ENCODE data around the gene DYSF.
A peak's percentile ranks its signal among the peaks of the same experiment; 100 is the strongest.

Gene DYSF

DNA sequence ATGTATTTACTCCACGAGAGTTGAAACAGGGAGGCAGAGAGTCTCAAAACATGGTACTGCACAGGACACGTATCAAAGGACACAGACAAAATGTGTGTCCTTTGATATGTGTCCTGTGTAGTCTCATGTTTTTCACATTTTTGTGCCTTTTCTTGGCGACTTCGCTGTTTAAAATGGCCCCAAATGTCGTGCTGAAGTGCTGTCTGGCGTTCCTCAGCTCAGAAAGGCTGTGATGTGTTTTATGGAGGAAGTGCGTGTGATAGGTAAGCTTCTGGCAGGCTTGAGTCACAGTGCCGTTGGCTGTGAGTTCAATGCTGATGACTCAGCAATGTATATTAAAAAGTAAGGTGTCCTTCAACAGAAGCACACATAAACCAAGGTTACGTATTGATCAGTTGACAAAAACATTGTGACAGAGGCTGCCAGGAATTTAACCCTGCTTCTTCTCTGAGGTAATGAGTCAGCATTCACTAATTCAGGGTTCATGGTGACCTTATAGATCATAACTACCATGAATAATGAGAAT is 78.2 kb downstream of the DYSF start:
- DNase-seq, result no peak

DNA sequence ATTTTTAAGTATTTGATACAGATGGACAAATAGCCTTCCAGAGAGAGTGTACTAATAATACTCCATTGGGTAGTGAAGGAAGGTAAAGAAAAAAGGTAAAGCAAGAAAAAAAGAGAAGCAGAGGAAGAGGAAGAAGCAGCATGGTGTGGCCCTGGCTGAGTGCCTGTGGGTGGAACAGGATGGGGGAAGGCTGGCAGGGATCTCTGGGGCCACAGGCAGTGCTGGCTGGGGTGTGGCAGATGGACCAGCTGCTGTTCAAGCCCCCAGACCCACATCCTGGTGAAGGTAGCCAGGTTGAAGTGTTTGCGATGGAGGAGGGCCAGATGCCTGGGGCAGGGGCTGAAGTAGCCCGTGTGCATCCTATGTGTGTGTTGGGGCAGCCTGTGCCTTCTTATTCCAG is 79.0 kb downstream of the DYSF start:
- no peak for DNase-seq

DNA sequence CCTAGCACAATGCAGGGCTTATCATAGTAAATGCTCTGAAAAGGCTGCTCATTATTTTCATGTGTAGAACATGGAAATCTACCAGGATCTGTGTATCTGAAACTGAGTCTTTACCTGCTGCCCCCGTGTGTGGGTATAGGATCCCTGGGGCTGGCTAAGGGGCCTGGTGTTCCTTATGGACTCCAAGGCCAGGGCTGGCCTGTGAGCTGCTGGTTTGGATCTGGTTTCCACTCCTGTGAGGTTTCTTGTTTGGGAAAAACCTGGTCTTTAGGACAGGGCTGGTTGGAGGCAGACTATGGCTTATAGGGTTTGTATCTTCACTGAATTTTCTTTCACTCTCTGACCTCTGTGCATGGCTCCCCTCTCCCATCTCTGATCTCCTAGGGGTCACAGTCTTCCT is 80.8 kb downstream of the DYSF start:
- no peak for DNase-seq

DNA sequence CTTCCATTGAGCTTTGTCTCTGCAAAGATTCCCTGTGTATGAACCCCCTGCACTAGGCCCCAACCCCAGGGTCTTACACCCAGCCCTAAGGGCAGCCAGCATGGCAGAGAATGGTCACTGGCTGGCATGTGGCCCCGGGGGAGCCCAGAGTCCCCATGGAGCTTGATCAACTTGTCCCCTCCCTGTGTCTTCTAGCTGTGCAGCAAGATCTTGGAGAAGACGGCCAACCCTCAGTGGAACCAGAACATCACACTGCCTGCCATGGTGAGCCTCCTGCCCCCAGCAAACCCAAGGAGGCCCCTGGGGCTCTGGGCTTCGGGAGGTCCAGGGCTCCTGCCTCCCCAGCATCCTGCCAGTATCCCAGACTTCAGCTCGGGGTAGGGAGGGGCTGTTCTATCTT is 81.5 kb downstream of the DYSF start:
- DNase-seq, result no peak

DNA sequence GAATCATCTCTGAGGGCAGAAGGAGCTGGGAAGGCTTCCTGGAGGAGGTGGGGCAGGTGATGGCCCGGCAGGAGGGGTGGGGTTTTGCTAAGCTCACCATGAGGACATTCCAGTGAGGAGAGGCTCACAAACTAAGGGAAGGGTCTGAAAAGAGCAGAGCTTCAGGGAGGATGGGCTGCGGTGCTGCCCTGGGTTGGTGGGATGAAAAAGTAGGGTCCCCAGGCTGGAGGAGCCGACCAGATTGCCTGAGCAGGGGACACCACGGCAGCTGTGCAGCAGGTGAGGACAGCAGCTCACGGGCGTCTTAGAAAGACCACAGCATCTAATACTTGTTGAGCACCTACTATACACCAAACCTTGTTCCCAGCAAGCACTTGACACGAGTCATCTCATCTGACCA is 82.2 kb downstream of the DYSF start:
- DNase-seq, result no peak

DNA sequence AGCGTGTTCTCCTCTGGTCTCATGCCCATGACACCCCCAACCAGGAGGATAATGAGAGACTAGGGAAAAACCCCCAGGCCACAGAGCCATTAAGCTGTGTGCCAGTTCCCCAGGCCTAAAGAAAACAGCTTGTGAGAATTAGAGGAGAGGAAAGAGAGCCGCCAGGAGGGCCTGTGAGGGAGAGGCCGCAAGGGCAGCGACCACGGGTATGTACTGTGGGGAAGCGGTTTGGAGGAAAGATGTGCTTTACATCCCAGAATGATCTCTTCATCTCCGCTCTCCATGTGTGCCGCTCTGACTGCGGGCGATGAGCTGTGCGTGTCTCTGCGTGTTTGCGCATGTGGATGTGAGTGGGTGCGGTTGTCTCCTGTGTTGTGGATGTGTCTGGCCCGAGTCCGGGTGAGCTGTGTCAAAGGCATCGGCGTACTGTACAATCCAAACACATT is 82.9 kb downstream of the DYSF start:
- DNase-seq, result no peak

DNA sequence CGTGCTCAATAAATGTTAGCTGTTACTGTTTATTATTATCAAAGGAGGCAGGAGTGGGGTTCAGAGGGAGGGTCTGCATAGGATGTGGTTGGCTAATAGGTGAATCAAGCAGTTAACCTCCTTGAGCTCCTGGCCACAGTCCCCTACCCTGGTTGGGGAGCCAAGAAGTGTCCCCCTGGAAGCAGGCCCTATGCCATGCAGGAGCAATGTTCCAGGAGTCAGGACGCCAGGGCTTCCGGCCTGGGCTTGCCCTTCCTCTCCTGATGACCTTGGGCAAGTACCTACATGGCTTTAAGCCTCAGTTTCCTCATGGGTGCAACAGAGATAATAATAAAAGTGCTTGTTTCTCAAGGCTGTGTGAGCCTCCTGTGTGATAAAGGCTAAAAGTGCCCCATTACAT is 84.9 kb downstream of the DYSF start:
- DNase-seq, result no peak

DNA sequence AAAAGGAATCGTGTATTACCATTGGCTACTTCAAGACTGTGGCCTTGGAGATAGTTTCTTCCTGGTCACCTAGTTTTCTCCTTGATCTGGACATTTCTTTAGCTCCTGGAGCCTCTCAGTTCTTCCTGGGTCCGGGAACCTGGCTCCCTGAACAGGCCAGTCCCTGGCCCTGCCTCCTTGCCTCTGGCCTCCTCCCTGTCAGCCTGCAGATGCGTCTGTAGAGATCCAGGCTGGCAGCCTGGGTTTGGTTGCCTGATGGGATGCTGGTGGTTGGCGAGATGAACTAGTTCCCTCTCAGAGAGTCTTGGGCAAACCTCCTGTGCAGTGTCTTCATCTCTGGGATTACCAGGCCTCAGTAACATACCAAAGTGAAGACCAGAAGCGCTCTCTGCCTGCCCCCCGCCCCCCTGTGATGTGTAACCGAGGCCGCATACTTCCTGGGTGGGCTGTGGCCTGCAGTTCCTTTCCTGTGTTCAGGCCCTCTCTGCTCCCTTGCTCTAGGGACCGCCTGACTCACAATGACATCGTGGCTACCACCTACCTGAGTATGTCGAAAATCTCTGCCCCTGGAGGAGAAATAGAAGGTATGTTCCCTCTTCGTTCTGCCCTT is 85.4 kb downstream of the DYSF start:
- DNase-seq, result no peak

DNA sequence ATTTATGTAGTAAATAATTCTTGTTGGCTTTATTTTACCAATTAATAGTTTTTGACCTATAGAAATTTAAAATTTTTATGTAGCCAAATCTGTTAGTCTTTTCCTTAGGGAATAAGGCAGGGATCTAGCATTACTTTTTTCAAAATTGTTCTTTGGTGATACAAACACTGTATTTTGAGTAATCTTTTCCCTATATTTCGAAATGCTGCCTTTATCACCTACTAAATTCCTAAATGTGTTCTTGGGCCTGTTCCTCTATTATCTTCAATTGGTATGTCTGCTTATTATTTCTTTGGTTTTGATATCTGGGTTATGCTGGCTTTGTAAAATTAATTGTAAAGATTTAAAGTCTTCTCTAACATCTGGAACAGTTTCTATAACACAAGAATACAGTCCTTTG is 87.5 kb downstream of the DYSF start:
- no peak for DNase-seq

DNA sequence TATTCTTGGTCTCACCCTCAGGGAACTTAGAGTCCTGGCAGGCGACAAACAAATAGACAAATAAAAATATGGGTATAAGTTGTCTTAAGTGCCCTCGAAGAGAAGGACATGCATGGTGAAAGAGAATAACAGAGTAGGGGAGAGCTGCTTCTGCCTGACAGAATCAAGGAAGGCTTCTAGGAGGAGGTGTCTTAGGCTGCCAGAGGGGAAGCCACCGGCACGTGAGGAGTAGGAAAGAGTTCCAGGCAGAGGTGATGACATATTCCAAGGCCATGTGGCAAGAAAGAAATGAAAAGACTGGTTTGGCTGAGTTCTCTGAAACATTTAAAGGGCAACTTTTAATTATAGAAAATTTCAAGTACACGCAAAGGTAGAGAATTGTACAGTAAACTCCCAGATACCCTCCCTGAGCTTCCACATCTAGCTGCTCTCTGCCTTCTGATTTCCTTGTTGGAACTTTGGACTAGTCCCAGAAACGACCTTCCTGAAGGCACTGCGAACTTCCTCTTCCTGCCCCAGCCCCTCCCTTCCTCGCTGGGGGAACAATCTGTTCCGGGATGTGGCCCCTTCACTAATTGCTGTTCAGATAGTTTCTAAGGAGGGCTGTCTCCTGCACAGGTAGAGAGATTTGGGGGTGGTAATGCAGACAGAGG is 91.7 kb downstream of the DYSF start:
- no peak for DNase-seq

DNA sequence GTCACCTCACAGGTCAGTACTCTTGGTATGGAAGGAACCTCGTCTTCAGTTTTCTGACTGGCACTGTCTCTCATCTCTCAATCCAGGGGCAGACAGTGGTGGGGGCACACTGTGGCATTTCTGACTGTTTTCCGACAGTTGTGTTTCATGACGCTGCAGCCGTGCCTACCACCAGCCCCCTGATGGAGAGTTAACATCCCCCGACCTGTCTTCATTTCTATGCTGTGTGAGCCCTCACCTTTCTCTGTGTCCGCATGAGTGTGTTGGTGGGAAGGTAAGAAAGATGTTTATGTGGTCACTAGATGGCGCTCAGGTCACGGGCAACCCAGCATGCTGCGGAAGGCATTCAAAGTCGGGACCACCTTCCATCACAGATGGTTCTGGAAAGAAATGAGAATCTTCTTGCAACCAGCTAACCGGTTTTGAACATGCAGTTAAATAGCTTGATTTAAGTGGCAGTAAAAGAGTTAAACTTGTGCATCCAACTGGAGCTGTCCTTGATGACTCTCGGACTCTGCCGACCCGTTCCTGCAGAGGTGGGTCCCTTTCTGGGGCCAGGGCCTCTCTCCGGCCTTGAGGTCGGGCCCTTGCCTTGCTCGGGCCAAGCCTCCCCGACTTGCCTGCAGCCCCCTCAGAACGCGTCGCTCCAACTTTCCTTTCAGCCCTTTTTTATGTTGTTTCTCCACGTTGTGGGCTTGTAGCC is 92.4 kb downstream of the DYSF start:
- peak; percentile 30 to 40 for DNase-seq

DNA sequence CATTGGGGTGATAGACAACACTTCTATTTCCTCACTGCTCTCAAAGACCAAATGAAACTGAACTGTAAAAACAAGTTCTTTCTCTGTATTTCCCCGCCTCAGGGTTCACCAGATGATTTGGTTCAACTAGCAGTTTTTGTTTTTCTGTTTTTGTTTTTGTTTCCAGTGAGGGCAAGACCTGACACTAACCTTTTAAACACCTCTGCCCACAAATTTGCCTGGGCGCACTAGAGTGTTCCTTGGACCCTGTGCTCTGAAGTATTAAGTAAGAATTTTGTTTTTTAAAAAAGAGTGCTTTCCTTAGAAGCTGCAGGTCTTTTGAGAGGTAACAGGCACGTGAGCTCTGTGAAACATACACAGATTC is 92.9 kb downstream of the DYSF start:
- no peak for DNase-seq

DNA sequence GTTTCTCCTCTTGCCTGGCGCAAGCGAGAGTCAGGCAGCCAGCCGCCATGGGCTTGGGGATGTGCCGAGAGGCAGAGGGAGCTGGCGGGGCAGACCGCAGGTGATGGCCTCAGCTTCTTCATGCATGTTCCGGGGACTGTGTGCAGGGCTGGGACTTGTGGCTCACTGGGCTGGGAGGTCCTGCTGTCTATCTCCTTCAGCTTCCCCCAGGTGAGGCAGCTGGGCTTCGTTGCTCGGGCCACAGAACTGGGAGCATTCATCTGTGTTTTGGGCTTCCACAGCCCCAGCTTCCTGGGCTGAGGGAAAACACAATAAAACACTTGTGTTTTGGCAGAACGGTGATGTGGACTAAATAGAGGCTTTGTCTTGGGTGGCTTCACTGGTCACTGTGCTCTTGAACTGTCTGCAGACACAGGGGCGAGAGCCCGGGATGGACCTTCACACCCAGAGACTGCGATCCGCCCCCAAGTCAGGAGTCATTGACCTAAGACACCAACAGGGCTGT is 93.5 kb downstream of the DYSF start:
- DNase-seq, result no peak

DNA sequence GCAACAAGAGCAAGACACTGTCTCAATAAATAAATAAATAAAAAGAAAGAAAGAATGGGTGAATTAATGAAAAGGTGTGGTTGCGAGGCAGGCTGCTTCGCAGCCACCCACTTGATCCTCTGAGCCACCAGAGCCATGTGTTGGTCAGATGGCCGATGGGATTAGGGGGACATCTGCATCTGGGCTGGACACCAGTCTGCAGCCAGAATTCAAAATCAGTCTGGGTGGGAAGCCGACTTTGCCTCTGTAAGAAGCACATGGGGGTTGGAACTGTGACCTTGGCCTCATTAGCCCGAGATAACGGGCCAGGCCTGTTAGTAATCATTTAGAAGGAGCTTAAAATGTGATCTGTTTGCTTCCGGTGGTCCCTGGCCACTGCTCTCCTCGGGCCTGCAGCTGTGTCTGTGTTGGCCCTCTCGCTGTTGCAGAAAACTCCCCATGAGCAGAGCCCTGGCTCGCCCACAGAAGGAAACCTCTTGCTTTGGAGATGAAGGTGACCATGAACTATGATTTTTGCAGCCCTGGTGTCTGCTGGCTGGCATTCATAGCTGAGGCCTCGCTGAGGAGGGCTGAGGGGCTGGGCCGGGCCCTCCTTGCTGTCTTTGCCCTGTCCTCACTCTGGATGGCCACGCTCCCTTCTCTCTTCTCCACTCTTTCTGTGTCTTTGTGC is 94.4 kb downstream of the DYSF start:
- no peak for DNase-seq

DNA sequence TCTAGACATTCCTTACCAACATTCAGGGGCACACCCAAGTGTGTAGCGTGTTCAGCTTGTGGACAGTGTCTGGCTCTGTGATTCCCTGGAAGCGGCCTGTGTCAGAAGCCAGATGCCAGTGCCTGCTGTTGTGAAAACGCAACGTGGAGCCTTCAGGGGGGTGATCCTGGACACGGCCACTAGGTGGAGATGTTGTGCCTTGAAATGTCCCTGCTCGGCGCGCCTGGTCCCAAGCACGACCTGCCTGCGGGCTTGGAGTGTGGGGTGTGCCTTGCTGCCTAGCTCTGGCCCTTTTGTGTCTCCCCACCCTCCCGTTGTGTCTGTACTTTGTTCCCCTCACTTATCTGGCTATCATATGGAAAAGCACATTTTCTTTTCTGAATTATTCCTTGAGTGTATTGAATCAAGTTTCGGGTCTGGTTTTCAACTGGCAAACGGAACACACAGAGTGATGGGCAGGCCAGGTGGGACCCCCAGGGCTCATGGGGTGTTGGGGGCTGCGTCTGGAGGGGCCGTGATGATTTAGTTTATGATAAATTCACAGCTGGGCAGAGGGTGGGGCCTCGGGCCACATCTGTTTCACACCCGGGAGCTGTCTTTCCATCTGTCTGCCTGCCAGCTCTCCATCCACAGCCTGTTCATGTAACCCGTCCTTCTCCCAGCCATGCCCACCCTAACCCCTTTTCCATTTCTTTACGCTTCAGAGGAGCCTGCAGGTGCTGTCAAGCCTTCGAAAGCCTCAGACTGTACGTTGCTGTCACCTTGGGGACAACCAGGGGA is 95.5 kb downstream of the DYSF start:
- DNase-seq, result peak; percentile 68

DNA sequence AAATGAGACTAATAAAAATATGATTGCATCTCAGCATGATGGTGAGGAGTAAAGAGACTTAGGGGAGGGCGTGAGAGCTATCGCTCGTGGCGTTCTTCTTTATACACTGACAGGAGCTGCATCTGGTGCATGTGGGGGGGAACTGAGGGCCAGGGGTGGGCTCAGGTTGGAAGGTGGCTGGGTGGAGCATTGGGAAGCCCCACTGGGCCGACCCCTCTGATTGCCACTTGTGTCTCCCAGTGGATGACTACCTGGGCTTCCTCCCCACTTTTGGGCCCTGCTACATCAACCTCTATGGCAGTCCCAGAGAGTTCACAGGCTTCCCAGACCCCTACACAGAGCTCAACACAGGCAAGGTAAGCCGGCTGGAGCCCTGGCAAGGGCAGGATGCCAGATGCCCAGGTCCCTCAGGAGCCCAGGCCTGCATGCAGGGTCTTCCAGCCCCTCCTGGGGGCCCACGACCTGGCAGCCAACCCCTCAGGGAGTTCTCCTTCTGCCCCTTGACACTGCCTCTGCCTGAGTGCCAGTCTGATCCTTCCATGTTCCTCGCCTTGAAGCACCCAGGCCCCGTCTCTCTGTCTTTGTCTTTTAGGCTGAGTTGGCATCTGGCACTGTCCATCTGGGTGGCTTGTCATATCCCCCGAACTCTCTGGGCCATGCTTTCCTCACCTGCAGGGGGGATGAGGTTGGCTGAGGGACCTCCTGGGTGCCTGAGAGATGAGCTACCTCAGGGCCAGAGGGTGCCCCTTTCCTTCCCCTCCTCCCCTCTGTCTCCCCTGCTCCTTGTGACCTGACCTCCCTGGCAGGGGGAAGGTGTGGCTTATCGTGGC is 97.7 kb downstream of the DYSF start:
- DNase-seq, result no peak

DNA sequence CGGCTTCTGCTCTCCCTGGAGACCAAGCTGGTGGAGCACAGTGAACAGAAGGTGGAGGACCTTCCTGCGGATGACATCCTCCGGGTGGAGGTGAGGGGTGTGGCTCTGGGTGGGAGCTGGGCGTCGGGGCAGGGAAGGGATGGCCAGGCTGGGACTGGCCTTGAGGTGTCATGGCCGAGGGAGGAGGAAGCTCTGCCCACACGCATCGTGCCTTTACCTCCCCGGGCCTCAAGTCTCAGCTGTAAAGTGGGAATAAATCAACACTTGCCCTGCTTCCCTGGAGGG is 98.2 kb downstream of the DYSF start:
- no peak for DNase-seq

DNA sequence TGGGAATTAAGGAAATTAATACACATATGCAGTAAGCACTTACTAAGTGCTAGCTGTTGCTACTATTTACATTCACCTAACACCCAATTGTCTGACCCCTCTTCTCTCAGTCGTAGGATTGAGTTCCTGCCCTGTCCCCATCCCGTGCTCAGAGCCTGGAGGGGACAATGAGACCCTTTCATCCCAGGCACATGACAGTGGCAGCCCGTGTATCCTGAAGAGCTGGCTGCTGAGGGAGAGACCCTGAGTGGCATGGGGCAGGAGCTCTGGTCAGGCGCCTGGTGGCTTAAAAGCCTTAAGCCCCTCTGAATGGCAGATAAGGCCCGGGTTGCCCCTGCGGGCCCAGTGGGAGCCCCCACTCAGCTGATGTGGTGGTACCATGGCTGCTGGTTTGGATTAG is 99.0 kb downstream of the DYSF start:
- no peak for DNase-seq

DNA sequence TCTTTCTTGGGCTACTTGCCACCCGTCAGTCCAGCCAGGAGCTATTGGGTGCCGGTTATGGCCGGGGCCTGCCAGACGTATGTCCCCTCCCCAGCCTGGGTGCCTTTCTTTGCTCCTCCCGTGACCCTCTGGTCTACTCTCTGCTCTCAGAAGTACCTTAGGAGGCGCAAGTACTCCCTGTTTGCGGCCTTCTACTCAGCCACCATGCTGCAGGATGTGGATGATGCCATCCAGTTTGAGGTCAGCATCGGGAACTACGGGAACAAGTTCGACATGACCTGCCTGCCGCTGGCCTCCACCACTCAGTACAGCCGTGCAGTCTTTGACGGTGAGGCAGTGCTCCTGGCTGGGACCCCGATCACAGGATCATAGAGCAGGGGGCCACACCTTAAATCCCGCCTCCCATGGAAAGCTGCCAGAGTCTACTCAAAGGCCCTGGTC is 99.5 kb downstream of the DYSF start:
- no peak for DNase-seq

DNA sequence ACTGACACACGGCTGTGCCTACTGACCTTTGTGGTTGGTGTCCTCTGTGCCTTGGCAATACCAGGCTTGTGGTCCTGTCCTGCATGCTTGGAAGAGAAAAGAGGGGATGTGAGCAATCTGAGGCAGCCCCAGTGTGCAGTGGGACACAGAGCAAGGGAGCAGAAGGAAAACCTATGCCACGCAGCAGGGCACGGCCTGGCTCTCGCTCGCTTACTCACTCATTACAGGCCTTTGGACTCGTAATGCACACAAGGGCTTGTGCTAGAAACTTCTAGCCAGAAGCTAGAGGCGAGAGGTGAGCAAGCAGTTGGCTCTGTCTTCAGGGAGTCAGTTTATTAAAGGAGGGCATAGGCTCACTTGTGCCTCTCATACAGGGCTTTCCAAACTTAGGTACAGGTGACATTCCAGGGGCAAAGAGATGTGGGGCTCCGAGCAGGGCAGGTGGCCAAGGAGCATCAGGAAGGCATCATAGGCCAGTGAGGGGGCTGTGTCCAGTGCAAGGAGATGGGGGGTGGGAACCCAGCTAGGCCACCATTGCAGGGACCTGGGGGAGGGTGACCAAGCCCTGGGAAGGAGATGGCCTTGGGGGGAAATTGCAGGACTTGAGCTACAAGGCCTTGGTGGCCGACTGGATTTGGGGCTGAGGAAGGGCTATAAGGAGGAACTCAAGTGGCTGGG is 100.8 kb downstream of the DYSF start:
- no peak for DNase-seq

DNA sequence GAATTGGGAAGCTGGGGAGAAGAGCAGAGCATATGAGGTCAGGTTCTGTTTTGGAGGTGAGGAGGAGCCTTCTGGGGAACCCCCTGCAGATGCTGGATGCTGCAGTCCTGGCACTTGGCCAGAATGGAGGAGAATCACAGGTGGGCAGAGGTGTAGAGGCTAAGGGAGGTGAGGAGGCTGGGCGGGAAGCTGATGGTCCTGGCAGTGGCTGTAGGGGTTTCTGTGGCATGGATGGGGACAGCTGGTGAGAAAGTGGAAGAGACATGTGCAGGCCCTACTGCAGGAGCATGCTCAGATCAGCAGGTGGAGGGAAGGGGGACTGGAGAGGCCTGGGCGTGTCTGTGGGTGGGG is 101.3 kb downstream of the DYSF start:
- no peak for DNase-seq

Measured in stimulated activated CD4-positive, alpha-beta T cell treated with anti-CD3 and anti-CD28 coated beads, Interleukin-2, amount 100 ng/mL, for 48 hours (primary cell).